NCI-H2171 treated with DMSO at 0.1 percent for 48 hours (cell line): ENCODE measurements around the gene ZFP64.

Experiments used
- DNase-seq: peaks from one replicate; lab custom pipeline; 2025; lab: John Stamatoyannopoulos, UW

Gene ZFP64

GRCh38 chr20:52104546-52105441, 86.8 kb downstream of the ZFP64 start:
- DNase-seq: peak; percentile 79

DNA sequence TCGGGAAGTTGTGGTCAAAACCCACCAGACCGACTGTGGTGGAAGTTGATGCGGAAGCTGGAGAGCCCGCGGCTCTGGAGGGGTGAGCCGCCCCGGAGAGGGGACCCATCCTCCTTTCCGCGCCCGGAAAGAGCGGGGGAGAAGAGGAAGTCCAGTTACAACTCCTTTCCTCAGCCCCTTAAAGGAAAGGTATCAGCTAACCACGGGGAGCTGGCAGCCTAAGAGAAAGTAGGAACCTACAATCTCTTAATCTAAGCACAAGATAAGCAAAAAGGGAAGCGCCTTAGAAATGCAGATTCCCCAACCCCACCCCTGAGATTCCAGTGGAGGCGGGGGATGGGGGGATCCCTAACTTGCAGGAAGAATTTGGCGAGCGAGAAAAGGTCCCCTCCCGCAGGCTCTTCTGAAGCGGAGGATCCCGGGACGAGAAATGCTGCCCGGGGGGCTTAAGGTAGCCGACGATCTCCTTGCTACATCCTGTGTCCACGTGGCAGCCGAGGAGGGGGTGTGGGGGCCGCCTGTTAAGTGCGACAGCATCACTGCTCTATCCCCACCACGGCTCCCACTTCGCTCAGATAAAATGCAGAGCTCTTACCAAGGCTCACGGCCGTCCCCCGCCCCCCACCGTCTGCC, 87.5 kb downstream of the ZFP64 start:
- DNase-seq: no peak

GRCh38 chr20:52103335-52103912, 88.2 kb downstream of the ZFP64 start:
- DNase-seq: no peak

- no peak for DNase-seq
These were observed 89.0 kb downstream of the ZFP64 start for GRCh38 chr20:52102559-52102958.

DNA sequence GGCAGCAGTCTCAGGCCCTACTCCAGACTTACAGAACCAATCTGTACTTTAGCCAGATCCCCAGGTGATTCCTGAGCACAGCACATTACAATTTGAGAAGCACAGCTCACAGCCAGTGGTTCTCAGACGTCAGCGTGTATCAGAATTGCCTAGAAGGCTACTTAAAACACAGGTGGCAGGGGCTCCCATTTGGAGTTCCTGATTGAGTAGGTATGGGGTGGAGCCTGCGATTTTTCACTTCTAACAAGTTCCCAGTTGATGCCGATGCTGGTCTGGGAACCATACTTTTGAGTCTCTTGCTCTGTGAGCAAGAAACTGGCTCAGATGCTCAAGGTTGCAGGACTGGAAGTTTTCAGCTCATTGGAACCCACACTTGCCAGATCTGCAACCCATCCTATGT, 89.5 kb downstream of the ZFP64 start:
- no peak for DNase-seq
